GM19324 (cell line): Measurements from ENCODE around the gene KRTAP10-7.
"Not testable (repeated sequence)": the region's sequence is repeated elsewhere in the genome, so short reads cannot be mapped to it uniquely, and the experiment has no call there.

Experiments used
- ATAC-seq: cut with Tn5 transposase; IDR thresholded peaks from one replicate; pipeline ENCODE4 v1.9.1; 2021; ENCODE audit warnings: mild to moderate bottlenecking, moderate library complexity; ENCODE audit not compliant: unreplicated experiment, low FRiP score

Gene KRTAP10-7

GRCh38 chr21:44600118-44600978 is at the start of gene KRTAP10-7:
Gene KRTAP10-7 (plus strand): TSS chr21:44600597. CDS start chr21:44600622, 25 bp downstream.
- not testable (repeated sequence) for ATAC-seq

- no peak for ATAC-seq
These were observed 49.6 kb upstream of the KRTAP10-7 start for GRCh38 chr21:44550807-44551206.

GRCh38 chr21:44551340-44551961 is 48.9 kb upstream of the KRTAP10-7 start, which contains the start of gene KRTAP10-2:
Gene KRTAP10-2 (minus strand): TSS chr21:44551505. CDS start chr21:44551458, 47 bp downstream.
- no peak for ATAC-seq

- no peak for ATAC-seq
These were observed 48.3 kb upstream of the KRTAP10-7 start for GRCh38 chr21:44552136-44552535.

GRCh38 chr21:44552681-44553080 is 47.7 kb upstream of the KRTAP10-7 start:
- no peak for ATAC-seq

GRCh38 chr21:44555200-44555875 is 45.1 kb upstream of the KRTAP10-7 start:
- no peak for ATAC-seq

- ATAC-seq, result no peak
These were observed 43.5 kb upstream of the KRTAP10-7 start for GRCh38 chr21:44556879-44557278.

- ATAC-seq, result no peak
These were observed 42.7 kb upstream of the KRTAP10-7 start for GRCh38 chr21:44557491-44558328.

GRCh38 chr21:44558329-44558675 is 42.1 kb upstream of the KRTAP10-7 start:
- not testable (repeated sequence) for ATAC-seq

- ATAC-seq, result no peak
These were observed 41.7 kb upstream of the KRTAP10-7 start, which contains the start of gene KRTAP10-3 for GRCh38 chr21:44558695-44559094. Gene KRTAP10-3 (minus strand): TSS chr21:44558795. CDS start chr21:44558715, 80 bp downstream.

- ATAC-seq, result no peak
These were observed 36.3 kb upstream of the KRTAP10-7 start for GRCh38 chr21:44564099-44564498.

- ATAC-seq, result no peak
These were observed 35.4 kb upstream of the KRTAP10-7 start for GRCh38 chr21:44564886-44565598.

- ATAC-seq, result no peak
These were observed 34.0 kb upstream of the KRTAP10-7 start for GRCh38 chr21:44566403-44566802.

- no peak for ATAC-seq
These were observed 32.8 kb upstream of the KRTAP10-7 start for GRCh38 chr21:44567481-44568171.

- no peak for ATAC-seq
These were observed 32.1 kb upstream of the KRTAP10-7 start for GRCh38 chr21:44568261-44568660.

- no peak for ATAC-seq
These were observed 31.5 kb upstream of the KRTAP10-7 start for GRCh38 chr21:44568667-44569556.

- no peak for ATAC-seq
These were observed 30.4 kb upstream of the KRTAP10-7 start for GRCh38 chr21:44569861-44570517.
